ENCODE measurements around the gene RABGAP1L. TPM values are rescaled to one million over a fixed set of nuclear protein-coding genes. Genes with fewer than 3 reads are reported as not detected.

Gene RABGAP1L
- total and polyA plus RNA-seq, 10 donors, result 30.3 to 125 (median 77.7) TPM

- Histone ChIP-seq H3K4me3 (peak overlapping the region; percentile 76 to 98 (median 91)), H3K4me1 (peaks cover 20 to 68% (median 55%) of the 10 kb centered on the region in 6 donors), H3K27me3 (replicated peaks in 1 of 7) (no peaks in the 10 kb centered on the region), H3K36me3 (peaks cover 0 to under 1% (median 0%) of the 10 kb centered on the region in 6 donors), H3K9me3 (no peaks in the 10 kb centered on the region), H3K27ac (peak overlapping the region; percentile 88 to 97 (median 92))
- DNase-seq, result peak; percentile 84
- TF ChIP-seq CTCF (IDR thresholded peaks at IDR 0.05 in 8 of 11, conservative IDR thresholded peaks at IDR 0.05 in 3 of 11) (no peak), POLR2A (IDR thresholded peaks at IDR 0.05) (no peak), POLR2AphosphoS5 (IDR thresholded peaks at IDR 0.05) (no peak)
- intact Hi-C loops (cut with DNase I; ENCODE audit: low total_unique reads), result loop anchor here (5.0 kb wide), 1 partner anchor 683 kb away; the partner anchor contains the start of gene PRDX6
- WGBS, 5 donors, result 1 to 3% (median 1%) methylated on average over 12 to 14 of the region's 14 CpGs
These were observed 771 bp downstream of the RABGAP1L start for GRCh38 chr1:174160109-174160473.

- Histone ChIP-seq H3K27ac (peak overlapping the region in 4 of 8 donors; percentile 94 to 97 (median 96)), H3K27me3 (replicated peaks in 1 of 7) (no peaks in the 10 kb centered on the region), H3K9me3 (no peaks in the 10 kb centered on the region), H3K4me3 (peak overlapping the region in 7 of 8 donors; percentile 76 to 98 (median 91)), H3K36me3 (peaks cover 0 to 5% (median 0%) of the 10 kb centered on the region in 6 donors), H3K4me1 (peaks cover 21 to 73% (median 60%) of the 10 kb centered on the region in 6 donors)
- DNase-seq, result no peak
- no peak for TF ChIP-seq POLR2AphosphoS5 (IDR thresholded peaks at IDR 0.05)
- no peak for TF ChIP-seq POLR2A (IDR thresholded peaks at IDR 0.05)
- TF ChIP-seq CTCF (IDR thresholded peaks at IDR 0.05 in 8 of 11, conservative IDR thresholded peaks at IDR 0.05 in 3 of 11), result no peak
- 63 to 91% (median 75%) methylated on average over 5 of the region's 5 CpGs for WGBS, 5 donors
- intact Hi-C loops (cut with DNase I; ENCODE audit: low total_unique reads), result loop anchor here (5.0 kb wide), 1 partner anchor 683 kb away; the partner anchor contains the start of gene PRDX6
These were observed 1.3 kb downstream of the RABGAP1L start for GRCh38 chr1:174160603-174161002.

GRCh38 chr1:174161813-174162212 lies 2.5 kb downstream of the RABGAP1L start:
- WGBS, 5 donors, result 75 to 90% (median 89%) methylated on average over 6 of the region's 6 CpGs
- no peaks in the 10 kb centered on the region for H3K27me3 ChIP-seq (replicated peaks in 1 of 7)
- H3K27ac ChIP-seq, result peak overlapping the region in 2 of 8 donors; percentile 31 to 34
- TF ChIP-seq POLR2AphosphoS5 (IDR thresholded peaks at IDR 0.05), result no peak
- peaks cover 25 to 81% (median 69%) of the 10 kb centered on the region in 6 donors for H3K4me1 ChIP-seq
- H3K4me3 ChIP-seq, result peak overlapping the region in 2 of 8 donors; percentile 98
- DNase-seq, result no peak
- H3K9me3 ChIP-seq, result no peaks in the 10 kb centered on the region
- peaks cover 0 to 8% (median 0%) of the 10 kb centered on the region in 6 donors for H3K36me3 ChIP-seq
- intact Hi-C loops (cut with DNase I; ENCODE audit: low total_unique reads), result loop anchor here (5.0 kb wide), 1 partner anchor 685 kb away; the partner anchor contains the start of gene PRDX6

- Histone ChIP-seq H3K4me3 (no peak overlapping the region), H3K36me3 (peaks cover 0 to 8% (median 0%) of the 10 kb centered on the region in 6 donors), H3K4me1 (peaks cover 15 to 90% (median 69%) of the 10 kb centered on the region in 6 donors), H3K27me3 (replicated peaks in 1 of 7) (no peaks in the 10 kb centered on the region), H3K27ac (peak overlapping the region in 3 of 8 donors; percentile 5 to 59 (median 48)), H3K9me3 (no peaks in the 10 kb centered on the region)
- TF ChIP-seq POLR2A (IDR thresholded peaks at IDR 0.05), result no peak
- no peak for TF ChIP-seq CTCF (IDR thresholded peaks at IDR 0.05 in 8 of 11, conservative IDR thresholded peaks at IDR 0.05 in 3 of 11)
- no peak for TF ChIP-seq POLR2AphosphoS5 (IDR thresholded peaks at IDR 0.05)
- intact Hi-C loops (cut with DNase I; ENCODE audit: low total_unique reads), result loop anchor here (5.0 kb wide), 1 partner anchor 688 kb away; the partner anchor contains the start of gene PRDX6
- DNase-seq, result no peak
- WGBS, 5 donors, result 81 to 94% (median 90%) methylated on average over 2 of the region's 2 CpGs
These were observed 5.5 kb downstream of the RABGAP1L start for GRCh38 chr1:174164826-174165225.

All from spleen (tissue), 11 donors.